Ishikawa (cell line): ENCODE data around the gene HNRNPLL.

ENCODE experiments used
- CEBPB ChIP-seq: IDR thresholded peaks from 2 replicates; pipeline ENCODE4 v1.6.1; 2012
- CREB1 ChIP-seq: IDR thresholded peaks from 2 replicates; pipeline ENCODE4 v1.6.1; 2012; ENCODE audit warnings: low read depth
- EGR1 ChIP-seq: IDR thresholded peaks from 2 replicates; pipeline ENCODE4 v1.6.1; 2012
- EP300 ChIP-seq: IDR thresholded peaks from 2 replicates; pipeline ENCODE4 v1.6.1; 2012; ENCODE audit warnings: borderline replicate concordance
- FOXM1 ChIP-seq: IDR thresholded peaks from 2 replicates; pipeline ENCODE4 v1.6.1; 2012; ENCODE audit warnings: low read depth, borderline replicate concordance
- MAX ChIP-seq: IDR thresholded peaks from 2 replicates; pipeline ENCODE4 v1.6.1; 2012
- NFIC ChIP-seq: IDR thresholded peaks from 2 replicates; pipeline ENCODE4 v1.6.1; 2012
- RAD21 ChIP-seq: IDR thresholded peaks from 2 replicates; pipeline ENCODE4 v1.6.1; 2012; ENCODE audit warnings: low read depth
- REST ChIP-seq: IDR thresholded peaks from 2 replicates; pipeline ENCODE4 v1.6.1; 2012; ENCODE audit warnings: low read depth, mild to moderate bottlenecking
- TAF1 ChIP-seq: IDR thresholded peaks from 2 replicates; pipeline ENCODE4 v1.6.1; 2012; ENCODE audit warnings: low read depth, mild to moderate bottlenecking
- TCF12 ChIP-seq: IDR thresholded peaks from 2 replicates; pipeline ENCODE4 v1.6.1; 2012; ENCODE audit warnings: low read depth
- TEAD4 ChIP-seq: IDR thresholded peaks from 2 replicates; pipeline ENCODE4 v1.6.1; 2012
- USF1 ChIP-seq: IDR thresholded peaks from 2 replicates; pipeline ENCODE4 v1.6.1; 2012
- YY1 ChIP-seq: IDR thresholded peaks from 2 replicates; pipeline ENCODE4 v1.6.1; 2012; ENCODE audit warnings: low read depth
- ZBTB7A ChIP-seq: IDR thresholded peaks from 2 replicates; pipeline ENCODE4 v1.6.1; 2012; ENCODE audit warnings: low read depth

HNRNPLL gene

GRCh38 chr2:38546064-38546463 lies 56.7 kb downstream of the HNRNPLL start:
- TF ChIP-seq NFIC (no peak), EGR1 (no peak), REST (no peak), CEBPB (no peak), YY1 (no peak), EP300 (no peak), TAF1 (no peak), USF1 (no peak), TCF12 (no peak), ZBTB7A (no peak), MAX (no peak), TEAD4 (no peak), RAD21 (no peak), CREB1 (no peak)

GRCh38 chr2:38540580-38541286 lies 62.0 kb downstream of the HNRNPLL start:
- TF ChIP-seq USF1 (no peak), REST (no peak), ZBTB7A (no peak), CEBPB (no peak), TAF1 (no peak), YY1 (no peak), TCF12 (no peak), CREB1 (no peak), EP300 (no peak), NFIC (no peak), TEAD4 (no peak), MAX (no peak), FOXM1 (no peak), RAD21 (no peak), EGR1 (no peak)

GRCh38 chr2:38539086-38539485 lies 63.6 kb downstream of the HNRNPLL start:
- TF ChIP-seq EGR1 (no peak), REST (no peak), YY1 (no peak), CREB1 (no peak), TEAD4 (no peak), USF1 (no peak)

- TF ChIP-seq CEBPB (no peak), TAF1 (no peak), EGR1 (no peak), TCF12 (no peak), NFIC (no peak), TEAD4 (no peak), FOXM1 (no peak), USF1 (no peak), CREB1 (no peak), MAX (no peak), YY1 (no peak)
Measured at GRCh38 chr2:38537937-38538525, 64.7 kb downstream of the HNRNPLL start.
